IPS-18a (cell line): ENCODE results near the gene EHBP1.

Experiments used
- H3K27ac ChIP-seq: one replicate; pipeline ENCODE4 v1.5.1; 2013; ENCODE audit warnings: low read length
- H3K27me3 ChIP-seq: one replicate; pipeline ENCODE4 v1.6.1; 2013; ENCODE audit warnings: mild to moderate bottlenecking, low read length; ENCODE audit not compliant: control insufficient read depth, insufficient read depth
- H3K36me3 ChIP-seq: one replicate; pipeline ENCODE4 v1.6.1; 2013; ENCODE audit warnings: low read depth, low read length; ENCODE audit not compliant: control insufficient read depth
- H3K4me1 ChIP-seq: one replicate; pipeline ENCODE4 v1.6.1; 2013; ENCODE audit warnings: low read depth, low read length; ENCODE audit not compliant: control insufficient read depth
- H3K4me3 ChIP-seq: one replicate; pipeline ENCODE4 v1.5.1; 2013; ENCODE audit warnings: low read length
- H3K9ac ChIP-seq: one replicate; pipeline ENCODE4 v1.6.1; 2013; ENCODE audit warnings: mild to moderate bottlenecking, low read length, moderate library complexity
- H3K9me3 ChIP-seq: one replicate; pipeline ENCODE4 v1.6.1; 2013; ENCODE audit warnings: low read depth, low read length; ENCODE audit not compliant: control insufficient read depth

Gene EHBP1

DNA sequence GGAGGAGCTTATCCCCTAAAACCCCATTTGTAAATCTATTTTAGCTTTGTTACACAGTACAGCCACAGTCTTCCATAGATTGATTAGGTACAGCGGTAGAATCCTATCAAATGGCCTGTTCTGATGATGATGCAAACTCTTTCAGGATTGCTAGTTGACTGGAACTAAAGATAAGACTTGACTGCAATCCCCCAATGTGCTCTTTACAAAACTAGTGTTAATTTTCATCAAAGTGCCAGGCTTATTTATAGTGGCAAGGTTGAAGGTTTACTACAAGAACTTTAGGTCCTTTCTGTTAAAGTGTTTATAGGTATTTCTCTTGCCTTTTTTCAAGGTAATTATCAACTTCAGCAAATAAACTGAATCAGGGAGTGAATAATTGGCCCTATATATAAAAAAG is 336.1 kb downstream of the EHBP1 start:
- Histone ChIP-seq H3K36me3 (no peaks in the 10 kb centered on the region), H3K9me3 (no peaks in the 10 kb centered on the region), H3K4me3 (no peak overlapping the region), H3K4me1 (peaks cover 35% of the 10 kb centered on the region), H3K9ac (no peak overlapping the region), H3K27me3 (peaks cover 30% of the 10 kb centered on the region), H3K27ac (no peak overlapping the region)

DNA sequence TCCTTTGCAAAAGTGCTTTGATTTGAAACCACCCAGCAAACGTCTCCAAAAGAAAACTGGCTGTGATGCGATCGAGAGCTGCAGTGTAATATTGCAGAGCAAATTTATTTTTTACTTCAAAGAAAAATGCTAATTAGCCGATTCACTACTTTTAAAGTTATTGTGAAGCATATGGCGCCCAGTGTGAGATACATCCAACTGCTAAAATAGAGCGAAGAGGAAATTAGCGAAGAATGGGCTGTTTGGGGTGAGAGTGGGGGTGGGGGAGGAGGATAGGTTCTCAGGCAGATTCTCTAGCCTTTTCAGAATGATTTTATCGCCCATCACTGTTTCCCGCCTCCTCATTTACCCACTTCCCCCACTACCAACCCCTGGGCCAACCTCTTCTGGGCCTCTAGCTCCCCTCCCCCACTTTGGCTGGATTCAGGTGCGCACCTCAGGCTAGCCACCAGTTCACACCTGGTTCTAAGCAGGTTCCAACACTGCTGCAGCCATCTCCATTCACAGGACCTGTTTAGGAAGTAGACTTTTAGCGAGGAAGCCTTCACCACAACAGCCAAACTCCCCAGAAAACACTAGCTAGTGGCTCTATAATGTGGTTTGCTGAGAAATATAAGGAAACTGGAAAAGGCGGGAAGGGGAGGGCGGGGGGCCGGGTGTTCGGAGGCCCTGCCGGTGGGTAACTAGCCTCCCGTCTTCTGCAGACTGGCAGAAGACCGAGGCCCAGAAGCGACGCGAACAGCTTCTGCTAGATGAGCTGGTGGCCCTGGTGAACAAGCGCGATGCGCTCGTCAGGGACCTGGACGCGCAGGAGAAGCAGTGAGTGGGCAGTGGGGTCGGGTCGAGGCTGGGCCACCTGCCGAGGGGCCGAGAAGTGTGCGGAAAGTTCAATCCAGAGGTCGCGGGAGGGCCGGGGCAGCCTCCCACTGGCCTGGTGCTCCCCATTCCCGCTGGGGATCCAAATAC is 339.1 kb downstream of the EHBP1 start:
- Histone ChIP-seq H3K27ac (no peak overlapping the region), H3K4me1 (peaks cover 50% of the 10 kb centered on the region), H3K36me3 (no peaks in the 10 kb centered on the region), H3K27me3 (peaks cover 60% of the 10 kb centered on the region), H3K4me3 (peak overlapping the region; percentile 44), H3K9ac (peak overlapping the region; percentile 51), H3K9me3 (no peaks in the 10 kb centered on the region)

DNA sequence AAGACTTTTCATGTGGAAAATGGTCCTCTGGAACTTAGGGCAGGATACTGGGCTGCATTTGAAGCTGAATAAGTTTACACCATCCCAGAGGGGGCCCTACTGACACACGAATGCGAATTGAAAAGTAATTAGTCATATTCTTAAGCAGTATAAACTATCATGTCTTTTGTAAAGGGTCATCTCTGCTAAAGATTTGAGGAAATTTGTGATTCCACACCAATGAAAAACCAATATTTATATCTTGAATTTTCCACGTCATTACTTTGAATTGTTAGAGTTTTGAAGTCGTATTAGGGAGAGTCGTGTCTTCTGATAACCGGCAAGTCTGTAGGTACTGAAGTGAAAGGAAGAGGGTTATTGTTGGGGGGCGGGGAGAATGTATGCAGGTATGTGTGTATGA is 341.0 kb downstream of the EHBP1 start:
- peaks cover 49% of the 10 kb centered on the region for H3K4me1 ChIP-seq

DNA sequence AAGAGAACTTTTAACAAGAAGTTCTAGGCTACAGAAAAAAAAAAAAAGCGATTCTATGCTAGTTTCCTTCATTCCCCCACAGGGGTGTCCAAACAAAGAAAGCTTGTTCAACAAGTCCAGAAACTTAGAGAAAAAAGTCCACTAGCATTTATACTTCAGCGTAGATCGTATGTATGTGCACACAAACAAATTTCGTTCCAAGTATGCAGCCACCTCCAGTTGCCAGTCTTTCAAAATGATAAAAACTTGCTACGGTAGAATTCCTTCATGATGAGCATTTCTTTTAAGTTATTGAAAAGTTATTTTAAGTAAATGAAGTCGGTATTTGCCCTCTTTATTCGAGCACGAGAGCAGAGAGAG is 341.4 kb downstream of the EHBP1 start:
- H3K9me3 ChIP-seq, result no peaks in the 10 kb centered on the region
- no peak overlapping the region for H3K27ac ChIP-seq
- H3K36me3 ChIP-seq, result no peaks in the 10 kb centered on the region
- peak overlapping the region; percentile 44 for H3K4me3 ChIP-seq
- peaks cover 73% of the 10 kb centered on the region for H3K27me3 ChIP-seq
- peaks cover 51% of the 10 kb centered on the region for H3K4me1 ChIP-seq
- no peak overlapping the region for H3K9ac ChIP-seq

More for the DNA sequence above, 341.0 kb downstream of the EHBP1 start:
- no peaks in the 10 kb centered on the region for H3K36me3 ChIP-seq
- peak overlapping the region; percentile 44 for H3K4me3 ChIP-seq
- no peak overlapping the region for H3K27ac ChIP-seq
- H3K27me3 ChIP-seq, result peaks cover 72% of the 10 kb centered on the region
- H3K9ac ChIP-seq, result no peak overlapping the region
- H3K9me3 ChIP-seq, result no peaks in the 10 kb centered on the region

DNA sequence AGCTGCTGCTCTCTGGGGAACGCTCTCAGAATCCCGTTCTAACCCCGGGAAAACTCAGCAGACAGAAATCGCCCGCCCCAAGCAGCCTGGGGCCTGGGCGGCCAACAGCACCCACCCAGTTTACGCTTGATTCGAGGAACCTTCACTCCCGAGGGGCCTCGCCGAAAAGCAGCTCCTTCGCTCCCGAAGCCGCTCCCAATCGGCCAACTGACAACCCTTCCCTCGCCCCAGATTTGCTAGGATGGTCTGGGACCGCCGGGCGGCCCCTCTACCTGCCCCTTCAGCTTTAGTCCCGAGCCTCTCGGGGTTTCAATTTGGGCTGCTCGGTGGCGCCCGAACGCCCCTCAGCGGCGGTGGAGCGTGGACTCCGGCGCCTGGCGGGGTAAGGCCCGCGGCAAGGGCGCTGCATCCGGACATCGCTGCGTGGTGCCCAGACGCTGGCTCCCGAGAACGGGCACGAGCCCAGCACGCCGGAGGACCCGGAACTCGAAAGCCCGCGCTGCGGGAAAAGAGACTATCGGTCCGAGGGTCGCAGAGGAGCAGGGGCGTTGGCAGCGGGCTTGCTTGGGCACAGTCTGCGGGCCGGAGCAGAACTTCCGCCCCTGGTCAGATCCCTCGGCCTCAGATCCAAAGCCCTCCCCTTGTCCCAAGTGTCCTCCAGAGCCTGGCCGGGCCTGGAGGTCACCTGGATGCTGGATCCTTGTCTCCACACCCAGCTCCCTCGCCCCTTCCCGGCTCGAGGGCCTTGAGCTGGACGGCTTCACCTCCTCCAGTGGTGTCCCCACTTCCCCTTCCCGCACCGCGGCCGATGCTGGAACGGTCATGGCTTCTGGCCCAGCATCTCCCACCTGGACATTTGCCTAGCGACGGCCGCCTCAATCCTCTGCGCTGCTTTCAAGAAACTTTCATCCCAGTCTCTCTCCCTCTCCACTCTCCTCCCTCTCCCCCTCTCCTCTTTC is 342.1 kb downstream of the EHBP1 start:
- Histone ChIP-seq H3K27ac (no peak overlapping the region), H3K27me3 (peaks cover 80% of the 10 kb centered on the region), H3K4me1 (peaks cover 56% of the 10 kb centered on the region), H3K9me3 (no peaks in the 10 kb centered on the region), H3K4me3 (peak overlapping the region; percentile 44), H3K36me3 (no peaks in the 10 kb centered on the region), H3K9ac (no peak overlapping the region)

DNA sequence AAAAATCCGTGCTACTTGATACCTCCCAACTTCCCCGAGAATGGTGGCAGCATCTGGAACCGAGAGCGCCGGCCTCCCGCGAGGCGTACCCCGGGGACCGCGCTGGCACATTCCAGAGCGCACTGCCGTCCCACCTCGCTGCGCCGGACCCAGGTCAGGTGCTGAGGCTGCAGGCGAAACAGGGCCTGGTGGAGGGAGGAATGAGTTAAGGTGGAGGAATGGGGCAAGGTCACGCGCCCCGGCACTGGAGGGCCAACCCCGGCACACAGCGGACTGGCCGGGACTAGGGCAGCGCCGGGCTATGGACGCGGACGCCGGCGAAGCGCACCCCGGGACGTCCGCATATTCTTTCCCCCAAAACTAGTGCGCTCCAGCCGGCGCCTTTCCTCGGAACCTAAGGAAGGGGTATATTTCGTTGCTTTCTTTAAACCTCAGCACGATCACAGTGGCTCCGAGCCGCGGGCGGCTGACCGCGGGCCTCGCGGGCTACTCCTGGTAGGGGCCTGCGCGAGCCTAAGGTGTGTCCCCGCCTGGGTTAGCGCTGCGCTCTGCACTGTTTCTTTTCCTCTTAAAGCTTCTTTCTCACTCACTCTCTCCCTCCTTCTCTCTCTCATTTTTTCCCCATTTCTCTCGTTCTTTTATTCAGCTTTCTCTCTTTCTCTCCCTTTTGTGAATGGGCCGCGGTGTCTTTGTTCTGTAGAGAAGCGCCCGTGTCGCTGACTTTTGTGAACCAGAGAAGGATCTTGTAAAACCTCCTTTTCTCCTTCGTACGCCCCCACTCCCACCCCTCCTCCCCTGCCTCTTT is 343.1 kb downstream of the EHBP1 start:
- Histone ChIP-seq H3K4me1 (peaks cover 59% of the 10 kb centered on the region), H3K9me3 (no peaks in the 10 kb centered on the region), H3K4me3 (peak overlapping the region; percentile 44), H3K36me3 (no peaks in the 10 kb centered on the region), H3K27ac (no peak overlapping the region), H3K9ac (no peak overlapping the region), H3K27me3 (peaks cover 90% of the 10 kb centered on the region)

DNA sequence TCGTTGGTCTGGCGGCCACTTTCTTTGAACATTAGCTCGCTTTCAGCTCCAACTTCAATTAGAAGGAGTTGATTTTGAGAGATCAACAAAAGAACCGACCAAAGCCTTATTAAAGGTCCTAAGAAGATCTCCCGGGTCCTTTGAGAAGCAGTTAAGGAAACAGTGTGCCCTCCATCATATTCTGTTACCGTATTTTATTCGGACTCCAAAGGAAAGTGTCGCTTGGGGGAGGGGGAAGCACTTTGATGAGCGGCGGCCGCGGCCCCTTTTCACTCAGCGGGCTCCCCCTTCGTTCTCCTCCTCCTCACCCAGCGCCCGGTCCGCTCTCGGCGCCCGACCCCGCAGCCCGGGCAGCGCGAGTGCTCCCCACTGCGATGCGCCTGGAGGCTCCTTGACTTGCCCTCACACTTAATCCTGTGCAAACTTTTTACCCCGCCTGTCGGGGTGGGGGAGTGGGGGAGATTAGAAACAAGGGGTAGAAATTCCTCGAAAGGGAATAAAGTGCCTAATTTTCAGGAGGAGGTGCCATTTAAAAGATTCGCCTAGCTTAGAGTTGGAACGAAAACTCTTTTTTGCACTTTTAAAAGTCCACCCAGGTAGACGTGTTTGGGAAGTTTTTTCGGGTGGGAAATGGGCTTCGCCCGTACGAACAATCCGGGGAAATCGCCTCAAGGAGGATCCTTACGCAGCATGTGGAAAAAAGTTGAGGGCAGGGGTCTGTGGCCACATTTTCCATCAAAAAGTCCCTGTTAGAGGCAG is 343.9 kb downstream of the EHBP1 start:
- no peak overlapping the region for H3K9ac ChIP-seq
- H3K27ac ChIP-seq, result no peak overlapping the region
- H3K9me3 ChIP-seq, result no peaks in the 10 kb centered on the region
- H3K4me1 ChIP-seq, result peaks cover 56% of the 10 kb centered on the region
- H3K27me3 ChIP-seq, result peaks cover 95% of the 10 kb centered on the region
- H3K36me3 ChIP-seq, result no peaks in the 10 kb centered on the region
- H3K4me3 ChIP-seq, result peak overlapping the region; percentile 44

DNA sequence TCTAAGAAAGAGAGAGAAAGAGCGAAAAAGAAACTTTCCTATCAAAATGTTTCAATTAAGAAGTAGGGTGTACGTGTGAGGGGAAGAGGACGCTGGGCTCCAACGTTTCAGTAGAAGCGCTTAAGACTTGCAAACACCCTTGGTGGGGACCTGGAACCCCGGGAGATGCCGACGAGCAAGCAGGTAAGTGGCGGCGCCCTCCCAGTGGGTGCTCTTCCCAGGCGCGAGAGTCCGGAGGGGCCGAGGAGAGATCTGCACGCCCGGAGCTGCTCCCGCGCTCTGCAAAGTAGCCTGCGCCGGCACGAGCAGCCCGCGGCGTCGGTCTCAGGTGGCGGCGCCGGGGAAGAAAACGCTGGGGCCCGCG is 344.4 kb downstream of the EHBP1 start:
- Histone ChIP-seq H3K27me3 (peaks cover 95% of the 10 kb centered on the region), H3K27ac (no peak overlapping the region), H3K9ac (no peak overlapping the region)

DNA sequence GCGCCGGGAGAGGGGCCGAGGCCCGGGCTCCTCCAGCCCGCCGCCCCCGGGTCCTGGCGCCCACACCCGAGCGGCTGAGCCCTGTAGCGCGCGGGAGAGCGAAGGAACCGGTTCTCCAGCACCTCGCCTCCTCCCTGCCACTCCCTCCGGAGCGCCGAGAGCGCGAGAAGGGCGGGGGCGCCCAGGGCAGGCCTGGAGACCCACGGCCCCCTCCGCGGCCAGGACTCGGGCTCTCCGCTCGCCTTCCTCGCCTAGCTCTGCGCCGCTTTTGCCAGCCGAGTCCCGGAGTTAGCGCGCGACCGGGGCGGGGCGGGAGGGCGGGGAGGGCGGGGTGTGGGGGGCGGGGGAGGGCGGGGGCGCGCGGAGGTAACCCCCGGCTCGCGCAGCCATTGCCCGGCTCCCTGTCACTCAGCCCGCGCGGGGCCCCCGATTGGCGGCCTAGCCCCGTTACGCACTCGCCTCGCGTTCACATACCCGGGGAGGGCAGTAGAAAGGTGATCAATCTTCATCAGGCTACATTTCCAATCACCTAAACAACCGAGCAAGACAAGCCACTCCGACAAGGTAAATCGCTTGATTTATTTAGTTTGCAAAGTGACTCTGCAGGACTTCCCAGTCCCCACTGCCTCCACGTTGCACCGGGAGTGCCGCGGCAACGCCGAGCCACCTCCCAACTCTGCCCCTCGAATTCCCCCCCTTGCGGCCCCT is 345.0 kb downstream of the EHBP1 start, which contains the start of gene OTX1:
OTX1 (plus strand) TSS at position 497 of the 708 bp plus-strand sequence. CDS start 2,161 bp downstream, outside the sequence.
- Histone ChIP-seq H3K36me3 (no peaks in the 10 kb centered on the region), H3K4me1 (peaks cover 55% of the 10 kb centered on the region), H3K4me3 (peak within 1 kb of the TSS; percentile 80), H3K9me3 (no peaks in the 10 kb centered on the region), H3K9ac (peak within 1 kb of the TSS; percentile 6), H3K27ac (no peak within 1 kb of the TSS), H3K27me3 (peaks cover 95% of the 10 kb centered on the region)

More for the DNA sequence above, 344.4 kb downstream of the EHBP1 start:
- H3K36me3 ChIP-seq, result no peaks in the 10 kb centered on the region
- H3K4me1 ChIP-seq, result peaks cover 56% of the 10 kb centered on the region
- no peaks in the 10 kb centered on the region for H3K9me3 ChIP-seq
- H3K4me3 ChIP-seq, result peak overlapping the region; percentile 44
